HG03571 (cell line): Measurements from ENCODE around the gene LSP1.

ENCODE experiments used
- ATAC-seq: cut with Tn5 transposase; IDR thresholded peaks from one replicate; pipeline ENCODE4 v1.9.1; 2021; ENCODE audit not compliant: unreplicated experiment

The LSP1 gene

DNA sequence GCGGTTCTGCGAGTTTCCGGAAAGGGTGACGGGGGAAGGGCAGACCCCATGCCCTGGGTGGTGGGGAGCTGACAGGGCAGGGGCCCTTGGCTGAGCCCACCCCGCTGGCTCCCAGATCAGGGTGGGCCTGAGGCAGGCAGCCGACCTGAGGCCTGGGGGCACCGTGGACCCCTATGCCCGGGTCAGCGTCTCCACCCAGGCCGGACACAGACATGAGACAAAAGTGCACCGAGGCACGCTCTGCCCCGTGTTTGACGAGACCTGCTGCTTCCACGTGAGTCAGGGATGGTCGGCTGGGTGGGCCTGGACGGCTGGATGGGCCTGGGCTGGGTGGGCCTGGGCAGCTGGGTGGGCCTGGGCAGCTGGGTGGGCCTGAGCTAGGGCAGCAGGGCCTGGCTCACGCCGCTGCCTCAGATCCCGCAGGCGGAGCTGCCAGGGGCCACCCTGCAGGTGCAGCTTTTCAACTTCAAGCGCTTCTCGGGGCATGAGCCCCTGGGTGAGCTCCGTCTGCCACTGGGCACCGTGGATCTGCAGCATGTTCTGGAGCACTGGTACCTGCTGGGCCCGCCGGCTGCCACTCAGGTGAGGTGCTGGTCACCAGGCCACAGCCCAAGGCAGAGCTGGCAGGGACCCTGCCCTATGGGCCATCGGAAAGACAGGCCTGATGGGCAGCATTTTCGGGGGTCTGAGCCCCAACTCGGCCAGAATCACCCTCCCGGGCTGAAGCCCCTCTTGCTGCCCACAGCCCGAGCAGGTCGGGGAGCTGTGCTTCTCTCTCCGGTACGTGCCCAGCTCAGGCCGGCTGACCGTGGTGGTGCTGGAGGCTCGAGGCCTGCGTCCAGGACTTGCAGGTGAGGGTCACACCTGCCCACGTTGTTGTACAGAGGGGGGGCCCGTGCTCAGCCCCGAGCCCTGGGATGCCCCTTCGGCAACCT is 16.6 kb upstream of the LSP1 start:
- no peak for ATAC-seq

- ATAC-seq: no peak
These were observed 15.5 kb upstream of the LSP1 start for GRCh38 chr11:1837171-1838076.

DNA sequence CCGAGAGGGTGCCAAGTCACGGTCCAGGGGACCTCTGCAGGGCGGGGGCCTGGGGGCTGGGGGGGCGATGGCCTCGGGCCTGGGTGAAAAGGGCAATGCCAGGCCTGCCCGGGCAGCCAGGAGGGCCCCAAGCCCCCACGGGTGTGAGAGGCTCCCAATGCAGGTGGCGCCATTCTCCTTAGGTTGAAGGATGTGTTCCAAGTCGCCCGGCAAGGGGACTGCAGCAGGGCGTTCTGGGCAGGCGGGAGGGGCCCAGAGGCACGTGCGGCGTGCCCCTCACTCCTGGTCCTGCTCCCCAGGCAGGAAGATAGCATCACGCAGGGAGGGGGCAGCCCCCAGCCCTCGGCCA is 14.8 kb upstream of the LSP1 start:
- no peak for ATAC-seq

DNA sequence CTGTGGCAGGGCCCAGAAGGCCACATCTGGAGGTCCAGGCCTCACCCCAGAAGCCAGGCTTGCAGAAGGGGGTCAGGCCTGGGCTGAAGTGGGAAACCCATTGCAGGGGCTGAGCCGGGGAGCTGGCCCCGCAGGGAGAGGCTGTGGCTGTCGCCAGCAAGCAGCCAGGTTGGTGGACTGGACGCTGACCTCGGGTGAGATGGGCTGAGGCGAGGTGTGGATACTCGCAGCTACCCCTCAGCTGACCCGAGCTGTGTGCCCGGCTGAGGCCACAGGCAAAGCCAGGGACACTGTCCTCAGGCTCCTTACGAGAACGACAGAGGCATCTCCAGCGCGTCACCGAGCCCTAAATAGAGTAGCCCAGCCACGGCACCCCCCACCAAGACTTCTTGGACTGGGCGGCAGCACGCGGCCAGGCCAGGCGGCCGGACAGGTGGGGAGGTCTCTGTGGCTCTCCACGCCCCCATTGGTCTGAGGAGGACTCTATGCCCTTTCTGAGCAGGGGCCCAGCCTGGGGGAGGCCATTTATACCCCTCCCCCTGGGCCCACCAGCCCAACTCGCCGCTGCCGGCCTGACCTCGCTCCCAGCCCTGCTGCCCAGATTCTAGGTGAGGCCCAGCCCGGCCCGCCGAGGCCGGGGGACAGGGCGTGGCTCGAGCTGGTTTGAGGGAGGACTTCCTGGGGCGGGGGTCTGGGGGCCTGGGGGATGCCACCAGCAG is 14.3 kb upstream of the LSP1 start, which contains the start of gene TNNI2:
TNNI2 (plus strand) TSS at position 556 of the 719 bp plus-strand sequence. CDS start 716 bp downstream, outside the sequence.
- ATAC-seq: no peak

DNA sequence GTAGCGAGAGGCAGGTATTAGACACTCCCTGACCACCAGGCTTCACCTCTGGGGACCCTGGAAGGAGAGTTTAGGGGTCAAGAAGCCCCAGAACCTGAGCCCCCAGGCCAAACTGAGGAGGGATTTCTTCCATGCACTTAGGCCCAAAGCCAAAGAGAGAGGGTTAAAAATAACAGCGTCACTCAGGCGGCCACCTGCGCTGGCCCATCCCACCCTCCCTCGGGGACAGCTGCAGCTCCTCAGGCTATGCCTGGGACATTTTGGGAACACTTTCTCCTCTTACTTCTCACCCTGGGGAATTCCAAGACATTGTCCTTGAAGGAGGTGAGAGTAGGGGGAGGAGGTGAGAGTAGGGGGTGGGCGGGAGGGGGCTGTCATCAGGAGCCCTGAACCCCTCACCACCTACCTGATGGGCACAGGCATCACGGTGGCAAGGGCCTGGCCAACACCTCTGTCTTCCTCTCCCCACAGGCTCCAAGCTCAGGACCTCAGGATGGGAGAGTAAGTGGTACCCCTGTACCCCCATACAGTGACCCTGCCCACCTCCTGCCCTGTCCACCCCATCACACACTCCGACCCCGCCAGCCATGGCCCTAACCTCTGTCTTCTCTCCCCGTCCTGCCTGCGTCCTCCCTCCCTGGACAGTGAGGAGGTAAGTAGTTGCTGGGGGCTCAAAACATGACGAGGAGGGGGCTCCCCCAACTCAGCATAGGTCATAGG is 13.5 kb upstream of the LSP1 start:
- ATAC-seq: no peak

GRCh38 chr11:1839924-1840779 is 12.7 kb upstream of the LSP1 start:
- no peak for ATAC-seq

- ATAC-seq: no peak
These were observed 12.0 kb upstream of the LSP1 start for GRCh38 chr11:1840780-1841480.

DNA sequence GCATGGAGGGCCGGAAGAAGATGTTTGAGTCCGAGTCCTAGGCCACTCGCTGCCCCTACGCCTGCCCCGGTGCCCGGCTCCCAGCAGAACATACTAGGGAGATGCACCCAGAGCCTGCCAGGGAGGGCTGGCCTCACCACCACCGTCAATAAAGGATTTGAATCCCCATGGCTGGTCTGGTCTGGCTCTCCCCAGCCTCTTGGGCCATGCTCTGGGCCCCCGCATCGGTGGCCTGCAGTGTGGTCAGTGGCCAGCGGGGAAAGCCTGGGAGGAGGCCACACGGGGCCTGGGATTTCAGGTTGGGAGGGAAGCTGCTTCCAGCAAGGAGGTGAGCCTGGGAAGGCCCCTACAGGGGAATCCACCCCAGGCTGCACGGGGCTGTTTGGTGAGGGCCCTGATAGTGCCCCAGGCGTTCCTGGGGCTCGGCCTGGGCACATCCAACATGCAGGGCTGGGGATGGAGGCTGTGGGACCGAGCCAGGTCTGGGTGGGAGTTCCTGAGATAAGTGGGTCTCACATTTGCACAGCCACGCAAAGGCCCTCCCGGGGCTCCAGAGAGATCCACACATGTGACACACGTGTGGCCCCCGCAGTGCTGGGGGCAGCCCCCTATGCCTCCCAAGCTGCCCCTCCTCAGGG is 11.3 kb upstream of the LSP1 start:
- ATAC-seq: no peak

- ATAC-seq: no peak
These were observed 10.5 kb upstream of the LSP1 start for GRCh38 chr11:1842149-1843097.

GRCh38 chr11:1843098-1843473 is 9.8 kb upstream of the LSP1 start:
- ATAC-seq: no peak

DNA sequence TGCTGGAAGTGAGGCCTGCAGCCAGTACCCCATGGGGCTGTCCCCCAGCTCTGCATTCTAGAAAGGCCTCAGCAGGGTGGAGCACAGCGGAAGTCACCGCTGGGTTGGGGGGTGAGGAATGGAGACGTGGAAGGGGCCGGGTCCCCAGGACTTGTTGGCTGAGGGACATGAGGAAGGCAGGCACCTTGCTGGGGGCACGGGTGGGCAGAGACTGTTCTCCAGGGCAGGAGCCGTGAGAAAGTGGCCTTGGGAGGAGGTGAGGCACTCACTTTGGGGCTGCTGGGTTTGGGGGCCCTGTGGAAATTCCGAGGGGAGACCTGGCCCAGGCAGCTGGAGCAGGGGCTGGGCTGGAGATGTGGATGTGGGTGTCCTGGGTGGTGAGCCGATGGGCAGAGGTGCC is 9.1 kb upstream of the LSP1 start:
- no peak for ATAC-seq

GRCh38 chr11:1844221-1845094 is 8.4 kb upstream of the LSP1 start:
- no peak for ATAC-seq

- ATAC-seq: no peak
These were observed 7.8 kb upstream of the LSP1 start for GRCh38 chr11:1845095-1845429.

DNA sequence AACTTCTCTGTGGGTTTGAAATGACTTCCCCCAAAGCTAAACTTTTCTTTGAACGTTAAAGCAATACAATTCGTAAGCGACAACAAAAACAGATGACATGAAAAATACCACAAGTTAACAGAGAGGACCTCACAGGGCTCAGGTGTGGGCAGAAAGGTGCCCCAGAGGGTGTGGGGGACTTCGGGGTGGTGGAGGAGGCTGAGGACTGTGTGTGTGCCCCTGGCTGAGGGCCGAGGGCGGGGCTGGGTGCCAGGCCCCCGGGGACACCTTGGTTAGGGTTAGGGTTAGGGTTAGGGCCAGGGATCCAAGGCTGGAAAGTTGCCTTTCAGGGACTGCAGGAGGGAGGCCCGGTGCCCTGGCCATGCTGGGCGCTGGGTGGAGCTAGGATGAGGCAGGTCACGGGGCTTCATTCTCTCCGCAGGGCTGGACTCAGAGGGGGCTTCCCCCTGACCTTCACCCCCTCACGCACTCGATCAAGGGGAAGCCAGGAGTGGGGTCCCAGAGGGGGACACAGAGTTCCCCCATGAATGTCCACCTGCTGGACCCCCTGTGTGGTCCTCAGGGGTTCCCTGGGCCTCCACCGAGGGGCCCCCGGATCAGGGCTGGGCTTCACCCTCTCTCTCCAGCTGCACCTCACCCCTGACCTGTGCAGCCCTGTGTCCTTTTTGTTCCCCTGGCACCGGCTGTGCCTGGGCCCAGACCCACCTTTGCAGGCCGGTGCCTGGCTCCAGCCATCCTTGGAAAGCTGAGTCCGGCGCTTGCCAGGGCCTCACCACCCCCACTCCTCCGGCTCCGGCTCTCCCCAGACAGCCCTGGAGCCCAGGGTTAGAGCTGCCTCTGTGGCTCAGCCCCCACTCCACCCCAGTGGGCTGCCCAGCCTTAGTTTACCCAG is 7.1 kb upstream of the LSP1 start:
- ATAC-seq: no peak

DNA sequence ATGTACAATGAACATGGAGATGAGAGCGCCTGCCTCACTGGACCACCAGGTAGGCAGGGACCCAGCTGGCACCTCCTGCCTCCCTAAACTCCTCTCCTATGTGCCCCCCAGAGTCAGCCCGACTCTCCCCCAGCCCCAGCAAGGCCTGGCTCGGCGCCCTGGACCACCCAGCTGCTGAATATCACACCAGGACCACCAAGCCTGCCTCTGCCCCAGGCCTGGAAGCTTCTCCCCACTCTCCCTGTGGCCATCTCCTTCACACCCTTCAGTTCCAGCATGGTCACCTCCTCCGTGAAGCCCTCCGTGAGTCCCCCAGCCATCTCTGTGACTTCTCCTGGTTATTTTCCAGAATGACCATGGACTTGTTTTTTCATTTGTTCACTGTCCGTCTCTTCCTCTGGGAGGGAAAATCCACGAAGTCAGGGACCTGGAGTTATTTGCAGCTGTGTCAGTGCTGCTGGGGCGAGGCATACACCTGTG is 6.4 kb upstream of the LSP1 start:
- ATAC-seq: no peak
